IMR-90 (cell line): ENCODE measurements around the gene MFRP. TPM values are rescaled to one million over a fixed set of nuclear protein-coding genes. Genes with fewer than 3 reads are reported as not detected.
A peak's percentile ranks its signal among the peaks of the same experiment; 100 is the strongest.

Experiments used
- ATAC-seq: fragments of 200-7000 bp; cut with Tn5 transposase; 2 replicates; pipeline ENCODE4 v1.9.1; 2020; ENCODE audit warnings: low read depth, mild to moderate bottlenecking, moderate library complexity
- Bru-seq: library from RNA; stranded (reverse); fragments of 400-500 nt; gene quantifications from one replicate; lab custom pipeline; 2021; lab: Mats Ljungman, UMichigan
- BruChase-seq, 2 experiments: library from RNA; stranded (reverse); fragments of 400-500 nt; gene quantifications; one replicate each; lab custom pipeline; 2021; lab: Mats Ljungman, UMichigan
- BruUV-seq: library from RNA; stranded (reverse); fragments of 400-500 nt; replicated peaks from 2 replicates; lab custom pipeline; 2021; lab: Mats Ljungman, UMichigan
- CTCF ChIA-PET: fragments of 300-600 bp; formaldehyde crosslinking; extraction: SDS; loops from one replicate; lab custom pipeline; 2021; ENCODE audit warnings: antibody characterized with exemption; lab: Yijun Ruan, JAX
- POLR2A ChIA-PET: fragments of 300-600 bp; sonication (Branson Sonifier 250); formaldehyde crosslinking; loops from one replicate; lab custom pipeline; 2022; ENCODE audit warnings: antibody characterized with exemption; ENCODE audit not compliant: unreplicated experiment; lab: Charles Lee
- DNase-seq: peaks from one replicate; pipeline ENCODE4 v3.0.0; 2013
- H2AFZ ChIP-seq: replicated peaks from 2 replicates; pipeline ENCODE3; 2013; ENCODE audit warnings: low read length, mild to moderate bottlenecking; ENCODE audit not compliant: poor library complexity
- H2AK5ac ChIP-seq: 2 replicates; pipeline ENCODE4 v1.6.1; 2013; ENCODE audit warnings: low read depth, low read length, inconsistent platforms
- H2AK9ac ChIP-seq: replicated peaks from 2 replicates; pipeline ENCODE3; 2013; ENCODE audit warnings: mild to moderate bottlenecking, low read depth, low read length, moderate library complexity; ENCODE audit not compliant: poor library complexity
- H2BK120ac ChIP-seq: 2 replicates; pipeline ENCODE4 v1.6.1; 2013; ENCODE audit warnings: low read depth, low read length, inconsistent platforms
- H2BK15ac ChIP-seq: 3 replicates; pipeline ENCODE4 v1.6.1; 2013; ENCODE audit warnings: low read depth, low read length, inconsistent platforms
- H2BK20ac ChIP-seq: 2 replicates; pipeline ENCODE4 v1.6.1; 2013; ENCODE audit warnings: low read depth, mild to moderate bottlenecking, inconsistent platforms, low read length, moderate library complexity
- H2BK5ac ChIP-seq: 2 replicates; pipeline ENCODE4 v1.6.1; 2013; ENCODE audit warnings: mild to moderate bottlenecking, low read depth, low read length, inconsistent platforms; ENCODE audit not compliant: poor library complexity, severe bottlenecking
- H3K14ac ChIP-seq: replicated peaks from 2 replicates; pipeline ENCODE4 v1.6.1; 2013; ENCODE audit warnings: low read depth, low read length, inconsistent platforms
- H3K18ac ChIP-seq: 2 replicates; pipeline ENCODE4 v1.6.1; 2013; ENCODE audit warnings: low read depth, low read length, control low read depth
- H3K23ac ChIP-seq: 2 replicates; pipeline ENCODE4 v1.6.1; 2013; ENCODE audit warnings: low read depth, low read length, inconsistent platforms
- H3K27ac ChIP-seq: 2 replicates; pipeline ENCODE4 v1.5.1; 2013; ENCODE audit warnings: mild to moderate bottlenecking, control low read depth, low read length; ENCODE audit not compliant: insufficient read depth
- H3K27me3 ChIP-seq: 2 replicates; pipeline ENCODE4 v1.6.1; 2013; ENCODE audit warnings: low read length; ENCODE audit not compliant: control insufficient read depth, insufficient read depth
- H3K36me3 ChIP-seq: 2 replicates; pipeline ENCODE4 v1.6.1; 2013; ENCODE audit warnings: low read length, mixed read lengths; ENCODE audit not compliant: control insufficient read depth, insufficient read depth
- H3K4ac ChIP-seq: 2 replicates; pipeline ENCODE4 v1.6.1; 2013; ENCODE audit warnings: low read depth, low read length, inconsistent platforms
- H3K4me1 ChIP-seq: 2 replicates; pipeline ENCODE4 v1.6.1; 2013; ENCODE audit warnings: low read length, mixed read lengths; ENCODE audit not compliant: control insufficient read depth, insufficient read depth
- H3K4me2 ChIP-seq: 2 replicates; pipeline ENCODE4 v1.6.1; 2013; ENCODE audit warnings: low read depth, mild to moderate bottlenecking, control low read depth, low read length, moderate library complexity
- H3K4me3 ChIP-seq: 2 replicates; pipeline ENCODE4 v1.5.1; 2013; ENCODE audit warnings: low read depth, mild to moderate bottlenecking, control low read depth, low read length, moderate library complexity; ENCODE audit not compliant: insufficient read depth
- H3K56ac ChIP-seq: 2 replicates; pipeline ENCODE4 v1.6.1; 2013; ENCODE audit warnings: low read length, inconsistent platforms; ENCODE audit not compliant: insufficient read depth; ENCODE audit errors: extremely low read depth
- H3K79me1 ChIP-seq, 2 experiments: 2 replicates each; pipeline ENCODE4 v1.6.1; 2013; ENCODE audit warnings: low read length in 2 of 2, inconsistent platforms in 1 of 2, low read depth in 1 of 2
- H3K9ac ChIP-seq: 2 replicates; pipeline ENCODE4 v1.6.1; 2013; ENCODE audit warnings: low read depth, low read length, control low read depth
- H3K9me1 ChIP-seq: 2 replicates; pipeline ENCODE4 v1.6.1; 2013; ENCODE audit warnings: low read length, inconsistent platforms; ENCODE audit not compliant: insufficient read depth
- H3K9me3 ChIP-seq: 2 replicates; pipeline ENCODE4 v1.6.1; 2013; ENCODE audit warnings: low read length; ENCODE audit not compliant: control insufficient read depth, insufficient read depth
- H4K20me1 ChIP-seq: 2 replicates; pipeline ENCODE4 v1.6.1; 2013; ENCODE audit warnings: low read length, inconsistent platforms; ENCODE audit not compliant: insufficient read depth
- H4K5ac ChIP-seq: 2 replicates; pipeline ENCODE4 v1.6.1; 2013; ENCODE audit warnings: mild to moderate bottlenecking, low read depth, low read length, control low read depth
- H4K8ac ChIP-seq, 2 experiments: 2 replicates each; pipeline ENCODE4 v1.6.1; 2013; ENCODE audit warnings: low read depth in 2 of 2, low read length in 2 of 2, control low read depth in 1 of 2, inconsistent platforms in 1 of 2
- H4K91ac ChIP-seq: 2 replicates; pipeline ENCODE4 v1.6.1; 2013; ENCODE audit warnings: low read depth, low read length, inconsistent platforms; ENCODE audit not compliant: insufficient read depth
- MAFK ChIP-seq: IDR thresholded peaks from 2 replicates; pipeline ENCODE4 v1.6.1; 2012; ENCODE audit warnings: low read depth, low read length, improper control_type of control experiment
- NFE2L2 ChIP-seq: fragments of 150-350 bp; IDR thresholded peaks from 2 replicates; pipeline ENCODE4 v1.6.1; 2016; ENCODE audit warnings: low read depth, mild to moderate bottlenecking, low read length
- WGBS, 2 experiments: methylation state at CpG; one replicate each; pipeline versions ENCODE4 v1.1.5 to v1.1.7; 2013; ENCODE audit warnings: missing lambda C conversion rate in 2 of 2; ENCODE audit not compliant: insufficient read length in 1 of 2; ENCODE audit errors: extremely low coverage in 2 of 2; 5-methylcytosine and 5-hydroxymethylcytosine counted together
- dilution Hi-C: fragments of 300-500 bp; cut with HindIII; formaldehyde crosslinking; loops from one replicate; pipeline ENCODE4 v1.14.3; 2018; ENCODE audit warnings: low sequenced_read_pairs; ENCODE audit not compliant: unreplicated experiment
- in situ Hi-C: fragments of 300-500 bp; cut with MboI; formaldehyde crosslinking; loops from 3 replicates; pipeline ENCODE4 v1.14.3; 2019; ENCODE audit warnings: low sequenced_read_pairs, inconsistent platforms, mixed read lengths
- intact Hi-C: fragments of 100-400 bp; cut with micrococcal nuclease; formaldehyde crosslinking; loops from 2 replicates; pipeline ENCODE4 v1.10.0; 2022
- long read RNA-seq: library from polyadenylated mRNA; unstranded; transcript quantifications from one replicate; pipeline ENCODE4 v2.0.0, GENCODE V29; 2021; ENCODE audit not compliant: unreplicated experiment
- polyA plus RNA-seq, 3 experiments: library from polyadenylated mRNA; depleted of rRNA; stranded (reverse); fragments of >200 nt; gene quantifications; 2 replicates each; pipeline ENCODE4 v1.2.3, GENCODE V29; 2012; ENCODE audit warnings: low replicate concordance in 1 of 3
- total RNA-seq: library from RNA; depleted of rRNA; stranded (reverse); fragments of >200 nt; gene quantifications from 2 replicates; pipeline ENCODE4 v1.2.3, GENCODE V29; 2012; rRNA removed

Gene MFRP
- total RNA-seq (not detected in 2 replicates), polyA plus RNA-seq (2012; rRNA removed) (not detected in 2 replicates), Bru-seq, nascent RNA (not detected), BruChase-seq, experiment 1, labeled RNA remaining after a 6-hour chase (percentile 6 among the genes with signal in this experiment), BruChase-seq, experiment 2, labeled RNA remaining after a 2-hour chase (percentile 2 among the genes with signal in this experiment)
- 0.02 and 0.05 TPM in 2 replicates for polyA plus RNA-seq (2012; cell fraction: cytosol; rRNA removed)
- not detected in 2 replicates for polyA plus RNA-seq (2012; cell fraction: nucleus; rRNA removed; ENCODE audit: low replicate concordance)
- long read RNA-seq, partial matches to known transcripts: 0 of 5 reads
- long read RNA-seq, other reads (novel, unspliced or antisense): 5 of 5 reads

DNA sequence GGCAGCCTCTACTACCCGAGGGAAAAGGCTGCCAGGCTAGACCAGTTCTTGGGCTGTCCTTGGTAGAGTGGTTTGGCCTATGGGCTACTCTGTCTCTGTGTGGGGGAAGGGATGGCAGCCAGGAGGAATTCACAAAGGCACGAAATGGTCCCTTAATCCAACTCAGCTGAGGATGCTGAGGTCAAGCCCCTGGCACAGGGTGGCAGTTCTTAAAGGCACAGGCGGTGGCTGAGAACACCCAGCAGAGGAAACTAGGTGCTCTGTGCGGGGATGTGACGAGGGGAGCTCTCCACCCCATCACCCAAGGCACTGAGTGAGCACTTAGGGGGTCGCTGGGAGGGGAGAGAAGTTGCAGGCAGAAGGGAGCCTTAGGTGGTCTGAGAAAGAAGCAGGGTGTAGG lies at the start of gene MFRP:
Gene MFRP (minus strand): TSS at position 101 of the 400 bp plus-strand sequence. CDS start 192 bp downstream, outside the sequence.
- POLR2A ChIA-PET: no interaction called here
- Histone ChIP-seq H3K27me3 (peaks cover 36% of the 10 kb centered on the region), H3K9me1 (no peaks in the 10 kb centered on the region), H2BK20ac (no peak within 1 kb of the TSS), H3K27ac (no peak within 1 kb of the TSS), H2AK5ac (peak within 1 kb of the TSS; percentile 16), H3K4ac (no peak within 1 kb of the TSS), H4K91ac (no peak within 1 kb of the TSS), H3K36me3 (no peaks in the 10 kb centered on the region), H3K4me1 (no peaks in the 10 kb centered on the region), H3K79me1 (no peaks in the 10 kb centered on the region), H3K9ac (no peak within 1 kb of the TSS), H2AFZ (no peak within 1 kb of the TSS), H3K14ac (no peak within 1 kb of the TSS; the same call in 1 of the 2 replicates), H3K18ac (no peak within 1 kb of the TSS), H2AK9ac (no peak within 1 kb of the TSS), H3K4me2 (no peak within 1 kb of the TSS), H2BK5ac (no peak within 1 kb of the TSS), H3K23ac (no peak within 1 kb of the TSS), H4K8ac (no peak within 1 kb of the TSS), H3K9me3 (no peaks in the 10 kb centered on the region), H3K56ac (no peak within 1 kb of the TSS), H4K5ac (no peak within 1 kb of the TSS), H4K20me1 (no peaks in the 10 kb centered on the region), H2BK120ac (no peak within 1 kb of the TSS), H3K4me3 (no peak within 1 kb of the TSS), H2BK15ac (no peak within 1 kb of the TSS)
- DNase-seq (no peak), ATAC-seq (no peak)
- CTCF ChIA-PET: no interaction called here
- intact Hi-C loops: no loop called here
- TF ChIP-seq NFE2L2: no peak
- no peak for TF ChIP-seq MAFK
- dilution Hi-C loops: no loop called here
- BruUV-seq: no TSS peak
- WGBS, 2 experiments: no CpG with 5 or more reads among the region's 6 CpGs
- in situ Hi-C loops: no loop called here
